Natural killer cell (primary cell): Measurements from ENCODE around the gene CPA1. TPM values are rescaled to one million over a fixed set of nuclear protein-coding genes. Genes with fewer than 3 reads are reported as not detected.

Experiments used
- ATAC-seq, 3 donors: fragments of 150-1000 bp in 2 of 3; fragments of 200-7000 bp in 1 of 3; cut with Tn5 transposase; 1 replicate in 1 of 3; 2 replicates in 2 of 3; pipeline ENCODE4 v1.10.0; 2021; ENCODE audit warnings: mild to moderate bottlenecking in 2 of 3, moderate library complexity in 2 of 3
- DNase-seq, 2 donors: peaks; one replicate each; pipeline versions ENCODE4 v3.0.0 to v3.0.0-alpha.2; 2013 to 2021; ENCODE audit warnings: mixed read lengths in 1 of 2
- H3K27ac ChIP-seq: one replicate; pipeline ENCODE4 v1.5.1; 2013; ENCODE audit warnings: mild to moderate bottlenecking, low read length
- H3K27me3 ChIP-seq: one replicate; pipeline ENCODE4 v1.6.1; 2013; ENCODE audit warnings: low read length; ENCODE audit not compliant: control insufficient read depth, insufficient read depth
- H3K36me3 ChIP-seq: one replicate; pipeline ENCODE4 v1.6.1; 2013; ENCODE audit warnings: low read length; ENCODE audit not compliant: control insufficient read depth, insufficient read depth
- H3K4me1 ChIP-seq: one replicate; pipeline ENCODE4 v1.6.1; 2013; ENCODE audit warnings: low read length; ENCODE audit not compliant: control insufficient read depth, insufficient read depth
- H3K4me3 ChIP-seq: one replicate; pipeline ENCODE4 v1.5.1; 2013; ENCODE audit warnings: low read length
- H3K9me3 ChIP-seq: one replicate; pipeline ENCODE4 v1.6.1; 2013; ENCODE audit warnings: low read length; ENCODE audit not compliant: control insufficient read depth, insufficient read depth
- H3K27ac Mint-ChIP-seq, 2 donors: one replicate each; pipeline ENCODE4 v1.8.0; 2022; ENCODE audit warnings: mild to moderate bottlenecking in 2 of 2, mixed read lengths in 2 of 2, moderate library complexity in 1 of 2
- H3K27me3 Mint-ChIP-seq, 2 donors: one replicate each; pipeline ENCODE4 v1.8.0; 2022; ENCODE audit warnings: low read depth in 2 of 2, mixed read lengths in 2 of 2
- H3K36me3 Mint-ChIP-seq: one replicate; pipeline ENCODE4 v1.8.0; 2022; ENCODE audit warnings: mixed read lengths
- H3K4me1 Mint-ChIP-seq, 2 donors: one replicate each; pipeline ENCODE4 v1.8.0; 2022; ENCODE audit warnings: mixed read lengths in 2 of 2
- H3K4me3 Mint-ChIP-seq: one replicate; pipeline ENCODE4 v1.8.0; 2022; ENCODE audit warnings: mild to moderate bottlenecking, moderate library complexity, mixed read lengths
- H3K9me3 Mint-ChIP-seq, 2 donors: one replicate each; pipeline ENCODE4 v1.8.0; 2022; ENCODE audit warnings: mixed read lengths in 2 of 2
- WGBS: methylation state at CpG from one replicate; pipeline ENCODE4 v1.1.7; 2013; ENCODE audit warnings: missing lambda C conversion rate; ENCODE audit not compliant: insufficient coverage; 5-methylcytosine and 5-hydroxymethylcytosine counted together
- intact Hi-C: fragments of 100-400 bp; cut with micrococcal nuclease; formaldehyde crosslinking; loops from one replicate; pipeline ENCODE4 v1.14.2; 2022
- total RNA-seq, 4 donors: library from RNA; stranded (reverse); fragments of 120-200 nt in 1 of 4; gene quantifications; one replicate each; pipeline versions ENCODE4 v1.2.3 to v1.2.4, GENCODE V29; 2013 to 2022
- TF ChIP-seq, protein P1 (sequence below): fragments of 200-600 bp; IDR thresholded peaks from one replicate; pipeline ENCODE4 v1.8.0; 2022; ENCODE audit warnings: antibody characterized with exemption

CPA1 gene
- total RNA-seq, 3 donors from 2014 or later (not counting 1 experiment from before 2014, with no cell fraction given) = not detected

DNA sequence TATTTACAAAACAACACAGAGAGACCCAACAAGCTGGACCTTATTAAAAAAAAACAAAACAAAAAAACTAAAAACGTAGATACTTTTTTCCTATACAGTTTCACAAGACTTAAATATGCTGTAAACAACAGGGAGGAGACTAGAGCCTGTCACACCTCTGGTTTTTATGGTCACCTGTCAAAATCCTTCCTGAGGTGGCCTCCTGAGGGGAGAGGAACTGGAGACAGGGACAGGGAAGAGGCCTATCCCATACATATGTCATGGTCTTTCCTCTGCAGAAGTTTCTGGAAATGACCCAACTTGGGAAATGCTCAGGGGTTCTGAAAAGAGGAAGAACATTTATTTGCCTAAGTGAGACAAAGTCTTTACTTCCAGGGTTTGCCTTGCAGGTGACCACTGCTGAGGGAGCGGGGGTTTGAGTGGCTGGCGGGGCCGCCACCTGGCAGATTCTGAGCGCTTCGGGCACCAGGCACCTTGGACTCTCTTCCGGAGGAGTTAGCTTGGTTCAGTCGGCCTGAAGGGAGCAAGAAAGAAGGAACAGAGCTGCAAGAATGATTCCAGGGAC is 18.3 kb downstream of the CPA1 start:
- Mint-ChIP-seq H3K4me3 (no peak overlapping the region), H3K27me3 (no peaks in the 10 kb centered on the region), H3K9me3 (no peaks in the 10 kb centered on the region), H3K36me3 (peaks cover 6% of the 10 kb centered on the region), H3K4me1 (peaks cover 18 to 23% of the 10 kb centered on the region in 2 donors), H3K27ac (no peak overlapping the region)
- DNase-seq (no peak), ATAC-seq (no peak)
- no peak overlapping the region for H3K27ac ChIP-seq
- H3K9me3 ChIP-seq = no peaks in the 10 kb centered on the region
- TF ChIP-seq, protein P1, sequence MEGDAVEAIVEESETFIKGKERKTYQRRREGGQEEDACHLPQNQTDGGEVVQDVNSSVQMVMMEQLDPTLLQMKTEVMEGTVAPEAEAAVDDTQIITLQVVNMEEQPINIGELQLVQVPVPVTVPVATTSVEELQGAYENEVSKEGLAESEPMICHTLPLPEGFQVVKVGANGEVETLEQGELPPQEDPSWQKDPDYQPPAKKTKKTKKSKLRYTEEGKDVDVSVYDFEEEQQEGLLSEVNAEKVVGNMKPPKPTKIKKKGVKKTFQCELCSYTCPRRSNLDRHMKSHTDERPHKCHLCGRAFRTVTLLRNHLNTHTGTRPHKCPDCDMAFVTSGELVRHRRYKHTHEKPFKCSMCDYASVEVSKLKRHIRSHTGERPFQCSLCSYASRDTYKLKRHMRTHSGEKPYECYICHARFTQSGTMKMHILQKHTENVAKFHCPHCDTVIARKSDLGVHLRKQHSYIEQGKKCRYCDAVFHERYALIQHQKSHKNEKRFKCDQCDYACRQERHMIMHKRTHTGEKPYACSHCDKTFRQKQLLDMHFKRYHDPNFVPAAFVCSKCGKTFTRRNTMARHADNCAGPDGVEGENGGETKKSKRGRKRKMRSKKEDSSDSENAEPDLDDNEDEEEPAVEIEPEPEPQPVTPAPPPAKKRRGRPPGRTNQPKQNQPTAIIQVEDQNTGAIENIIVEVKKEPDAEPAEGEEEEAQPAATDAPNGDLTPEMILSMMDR = no peak
- intact Hi-C loops = no loop called here
- WGBS = 71% methylated on average over 7 of the region's 8 CpGs
- H3K4me1 ChIP-seq = peaks cover 13% of the 10 kb centered on the region
- peaks cover 4% of the 10 kb centered on the region for H3K36me3 ChIP-seq
- H3K27me3 ChIP-seq = no peaks in the 10 kb centered on the region
- H3K4me3 ChIP-seq = no peak overlapping the region

DNA sequence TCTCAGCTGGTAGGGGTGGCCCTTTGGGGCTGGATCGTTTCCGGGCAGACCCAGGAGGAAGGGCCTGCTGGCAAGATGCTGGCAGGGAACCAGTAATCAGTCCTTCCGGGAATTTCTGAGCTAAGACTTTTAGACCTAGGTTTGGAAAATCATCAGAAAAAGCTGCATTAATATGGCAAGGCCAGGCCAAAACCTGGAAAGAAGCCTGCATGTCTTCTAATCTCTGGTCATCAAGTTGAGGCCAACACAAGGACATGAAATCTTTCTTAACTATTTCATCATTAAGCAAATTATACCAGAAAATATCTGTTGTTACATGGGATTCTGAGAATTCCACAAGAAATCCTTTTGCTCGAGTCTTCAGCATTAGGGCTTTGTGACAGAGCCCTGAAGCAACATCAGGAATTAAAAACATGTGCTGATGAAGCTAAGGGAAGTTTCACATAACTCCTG is 19.9 kb downstream of the CPA1 start:
- H3K27me3 Mint-ChIP-seq = no peaks in the 10 kb centered on the region
- no peak overlapping the region for H3K4me3 Mint-ChIP-seq
- Histone ChIP-seq H3K4me1 (no peaks in the 10 kb centered on the region), H3K9me3 (no peaks in the 10 kb centered on the region), H3K27me3 (no peaks in the 10 kb centered on the region), H3K36me3 (peaks cover 4% of the 10 kb centered on the region), H3K4me3 (no peak overlapping the region), H3K27ac (no peak overlapping the region)
- DNase-seq (no peak), ATAC-seq (no peak)
- 94% methylated on average over 4 of the region's 4 CpGs for WGBS
- peaks cover 2 to 8% of the 10 kb centered on the region in 2 donors for H3K4me1 Mint-ChIP-seq
- H3K27ac Mint-ChIP-seq = no peak overlapping the region
- intact Hi-C loops = no loop called here
- H3K9me3 Mint-ChIP-seq = no peaks in the 10 kb centered on the region
- TF ChIP-seq, protein P1 = no peak
- H3K36me3 Mint-ChIP-seq = peaks cover 12% of the 10 kb centered on the region

DNA sequence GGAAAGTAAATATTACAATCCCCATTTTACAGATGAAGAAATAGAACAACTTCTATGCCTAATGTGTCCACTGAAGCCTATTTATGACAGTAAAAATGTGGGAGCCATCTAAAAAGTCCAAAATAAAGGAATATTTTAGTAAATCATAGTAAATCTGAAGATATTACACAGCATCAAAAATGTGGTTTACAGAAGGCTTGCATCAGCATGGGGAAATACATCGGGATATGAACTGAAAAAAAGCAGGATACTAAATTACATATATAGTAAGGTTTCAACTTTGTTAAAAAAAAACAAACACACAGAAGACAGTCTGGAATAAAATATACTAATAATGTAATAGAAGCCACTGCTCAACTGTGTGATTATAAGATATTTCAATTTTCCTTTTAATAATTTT is 20.8 kb downstream of the CPA1 start:
- Histone ChIP-seq H3K9me3 (no peaks in the 10 kb centered on the region), H3K27me3 (no peaks in the 10 kb centered on the region), H3K4me3 (no peak overlapping the region), H3K36me3 (peaks cover 4% of the 10 kb centered on the region), H3K27ac (no peak overlapping the region), H3K4me1 (no peaks in the 10 kb centered on the region)
- DNase-seq = no peak
- H3K27me3 Mint-ChIP-seq = no peaks in the 10 kb centered on the region
- peaks cover 0 to 6% of the 10 kb centered on the region in 2 donors for H3K4me1 Mint-ChIP-seq
- intact Hi-C loops = no loop called here
- no peak overlapping the region for H3K4me3 Mint-ChIP-seq
- no peak for ATAC-seq
- no peaks in the 10 kb centered on the region for H3K9me3 Mint-ChIP-seq
- no CpG with 5 or more reads among the region's 1 CpG for WGBS
- peaks cover 12% of the 10 kb centered on the region for H3K36me3 Mint-ChIP-seq
- TF ChIP-seq, protein P1 = no peak
- no peak overlapping the region for H3K27ac Mint-ChIP-seq

DNA sequence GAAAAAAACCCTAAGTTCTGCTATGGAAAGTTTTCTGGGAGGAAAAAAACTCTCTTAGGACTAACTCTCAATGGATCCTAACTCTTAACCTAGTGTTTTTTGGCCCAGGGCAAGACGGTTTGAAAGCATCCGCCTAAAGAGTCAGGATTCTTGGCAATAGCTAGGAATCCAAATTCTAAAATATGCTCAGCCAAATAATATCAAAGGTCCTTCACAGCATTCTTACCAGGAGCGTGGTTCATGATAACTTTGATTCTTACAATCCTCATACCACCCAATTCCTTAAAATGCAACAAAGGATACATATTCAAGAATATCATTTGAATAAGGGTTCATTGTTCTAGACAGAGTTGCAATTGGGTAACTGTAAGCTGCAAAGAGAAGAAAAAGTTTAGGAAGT is 21.3 kb downstream of the CPA1 start:
- Mint-ChIP-seq H3K4me1 (peaks cover 0 to 6% of the 10 kb centered on the region in 2 donors), H3K27ac (no peak overlapping the region), H3K27me3 (no peaks in the 10 kb centered on the region), H3K9me3 (no peaks in the 10 kb centered on the region), H3K36me3 (peaks cover 12% of the 10 kb centered on the region), H3K4me3 (no peak overlapping the region)
- H3K27me3 ChIP-seq = no peaks in the 10 kb centered on the region
- no peaks in the 10 kb centered on the region for H3K9me3 ChIP-seq
- TF ChIP-seq, protein P1 = no peak
- H3K4me1 ChIP-seq = no peaks in the 10 kb centered on the region
- intact Hi-C loops = no loop called here
- H3K27ac ChIP-seq = no peak overlapping the region
- 93% methylated on average over 3 of the region's 3 CpGs for WGBS
- ATAC-seq (no peak), DNase-seq (no peak)
- no peak overlapping the region for H3K4me3 ChIP-seq
- H3K36me3 ChIP-seq = peaks cover 4% of the 10 kb centered on the region
